ENCODE measurements around the gene C16orf86. TPM values are rescaled to one million over a fixed set of nuclear protein-coding genes. Genes with fewer than 3 reads are reported as not detected.

Gene C16orf86
- total and polyA plus RNA-seq, 8 donors = 3.2 to 83.0 (median 3.5) TPM; not detected in 3

DNA sequence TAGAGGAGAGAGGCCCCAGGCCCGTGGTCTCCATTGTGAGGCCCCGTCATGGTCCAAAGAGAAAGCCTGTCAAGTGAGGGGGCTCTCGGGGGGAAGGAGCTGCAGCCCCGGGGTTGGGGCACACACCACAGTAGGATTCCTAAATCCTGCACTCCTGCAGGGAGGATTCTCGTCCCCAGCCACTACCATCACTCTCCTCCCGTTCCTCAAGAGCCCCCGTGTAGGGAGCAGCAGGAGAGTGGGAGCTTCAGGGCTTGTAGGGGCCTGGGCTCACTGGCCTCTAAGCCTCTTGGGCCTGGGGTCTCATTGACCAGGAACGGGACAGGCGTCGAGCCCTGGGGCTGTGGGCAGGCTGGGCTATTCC lies 821 bp downstream of the C16orf86 start:
- WGBS, 5 donors = 38 to 58% (median 52%) methylated on average over 6 to 10 of the region's 10 CpGs
- Histone ChIP-seq H3K36me3 (peaks cover 9 to 23% (median 13%) of the 10 kb centered on the region in 4 donors), H3K4me3 (peak overlapping the region; percentile 84 to 96 (median 90)), H3K9me3 (no peaks in the 10 kb centered on the region), H3K27me3 (no peaks in the 10 kb centered on the region), H3K4me1 (peaks cover 24 to 46% (median 38%) of the 10 kb centered on the region in 4 donors), H3K27ac (peak overlapping the region; percentile 34 to 93 (median 87))
- TF ChIP-seq POLR2AphosphoS5 (IDR thresholded peaks at IDR 0.05) = no peak
- no peak for TF ChIP-seq POLR2A (IDR thresholded peaks at IDR 0.05)
- TF ChIP-seq, protein P1, sequence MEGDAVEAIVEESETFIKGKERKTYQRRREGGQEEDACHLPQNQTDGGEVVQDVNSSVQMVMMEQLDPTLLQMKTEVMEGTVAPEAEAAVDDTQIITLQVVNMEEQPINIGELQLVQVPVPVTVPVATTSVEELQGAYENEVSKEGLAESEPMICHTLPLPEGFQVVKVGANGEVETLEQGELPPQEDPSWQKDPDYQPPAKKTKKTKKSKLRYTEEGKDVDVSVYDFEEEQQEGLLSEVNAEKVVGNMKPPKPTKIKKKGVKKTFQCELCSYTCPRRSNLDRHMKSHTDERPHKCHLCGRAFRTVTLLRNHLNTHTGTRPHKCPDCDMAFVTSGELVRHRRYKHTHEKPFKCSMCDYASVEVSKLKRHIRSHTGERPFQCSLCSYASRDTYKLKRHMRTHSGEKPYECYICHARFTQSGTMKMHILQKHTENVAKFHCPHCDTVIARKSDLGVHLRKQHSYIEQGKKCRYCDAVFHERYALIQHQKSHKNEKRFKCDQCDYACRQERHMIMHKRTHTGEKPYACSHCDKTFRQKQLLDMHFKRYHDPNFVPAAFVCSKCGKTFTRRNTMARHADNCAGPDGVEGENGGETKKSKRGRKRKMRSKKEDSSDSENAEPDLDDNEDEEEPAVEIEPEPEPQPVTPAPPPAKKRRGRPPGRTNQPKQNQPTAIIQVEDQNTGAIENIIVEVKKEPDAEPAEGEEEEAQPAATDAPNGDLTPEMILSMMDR (IDR thresholded peaks at IDR 0.05) = no peak
- no peak for TF ChIP-seq EP300 (IDR thresholded peaks at IDR 0.05)
- intact Hi-C loops (cut with DNase I; ENCODE audit: low total_unique reads) = no loop called here
- DNase-seq = no peak

- intact Hi-C loops (cut with DNase I; ENCODE audit: low total_unique reads) = no loop called here
- TF ChIP-seq, protein P1 (IDR thresholded peaks at IDR 0.05) = peak in 5 of 7 experiments; percentile 81 to 98 (median 87)
- peak in 2 of 3 donors; percentile 34 to 88 for TF ChIP-seq POLR2AphosphoS5 (IDR thresholded peaks at IDR 0.05)
- no peak for TF ChIP-seq POLR2A (IDR thresholded peaks at IDR 0.05)
- no peak for TF ChIP-seq EP300 (IDR thresholded peaks at IDR 0.05)
- peak overlapping the region; percentile 84 to 96 (median 90) for H3K4me3 ChIP-seq
Observed at GRCh38 chr16:67667817-67668494, 1.3 kb downstream of the C16orf86 start.

DNA sequence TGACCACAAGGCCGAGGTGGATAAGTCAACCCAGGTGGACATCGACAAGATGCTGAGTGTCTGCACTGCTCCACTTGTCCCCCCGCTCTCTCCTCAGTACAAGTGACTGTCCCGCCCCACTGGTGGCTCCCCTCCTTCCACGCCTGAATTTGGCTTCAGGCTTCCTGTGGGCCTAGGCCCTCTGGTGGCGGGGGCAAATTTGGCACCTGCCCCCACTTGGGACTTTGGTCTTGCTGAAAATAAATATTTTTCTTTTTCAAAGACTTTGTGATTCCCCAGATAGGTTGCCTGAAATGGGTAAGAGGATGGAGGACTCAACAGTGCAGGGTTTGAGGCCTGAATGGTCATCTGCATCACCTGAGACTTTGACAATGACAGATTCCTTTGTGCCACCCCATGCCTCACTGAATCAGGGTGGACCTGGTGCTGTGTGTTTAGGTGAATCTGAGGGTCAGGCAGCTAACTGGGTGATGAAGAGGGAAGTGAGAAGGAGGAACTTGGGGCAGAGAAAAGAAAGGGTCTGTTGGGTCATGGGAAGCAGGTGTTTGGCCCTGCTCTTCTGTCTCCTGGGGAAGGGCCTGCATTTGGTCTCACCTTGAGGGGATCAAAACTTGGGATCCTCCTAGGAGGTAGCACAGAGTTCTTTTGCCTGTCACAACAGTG lies 2.0 kb downstream of the C16orf86 start:
- DNase-seq = peak in 1 of 2 donors; percentile 9
- Histone ChIP-seq H3K9me3 (no peaks in the 10 kb centered on the region), H3K4me3 (no peak overlapping the region), H3K27me3 (no peaks in the 10 kb centered on the region), H3K36me3 (peaks cover 0 to 12% (median 3%) of the 10 kb centered on the region in 4 donors), H3K27ac (peak overlapping the region in 3 of 5 donors; percentile 87 to 93 (median 88)), H3K4me1 (peaks cover 33 to 55% (median 50%) of the 10 kb centered on the region in 4 donors)
- 80 to 94% (median 86%) methylated on average over 6 of the region's 6 CpGs for whole genome bisulfite sequencing, 5 donors
- intact Hi-C loops (cut with DNase I; ENCODE audit: low total_unique reads) = no loop called here
- TF ChIP-seq POLR2A (IDR thresholded peaks at IDR 0.05) (no peak), POLR2AphosphoS5 (IDR thresholded peaks at IDR 0.05) (no peak), EP300 (IDR thresholded peaks at IDR 0.05) (no peak)
- TF ChIP-seq, protein P1 (IDR thresholded peaks at IDR 0.05) = no peak

More at GRCh38 chr16:67667817-67668494, 1.3 kb downstream of the C16orf86 start:
- Histone ChIP-seq H3K27me3 (no peaks in the 10 kb centered on the region), H3K27ac (peak overlapping the region; percentile 34 to 93 (median 87)), H3K36me3 (peaks cover 6 to 19% (median 10%) of the 10 kb centered on the region in 4 donors), H3K4me1 (peaks cover 26 to 48% (median 43%) of the 10 kb centered on the region in 4 donors), H3K9me3 (no peaks in the 10 kb centered on the region)
- DNase-seq = peak; percentile 88 to 96
- WGBS, 5 donors = 9 to 20% (median 17%) methylated on average over 4 to 18 of the region's 18 CpGs

DNA sequence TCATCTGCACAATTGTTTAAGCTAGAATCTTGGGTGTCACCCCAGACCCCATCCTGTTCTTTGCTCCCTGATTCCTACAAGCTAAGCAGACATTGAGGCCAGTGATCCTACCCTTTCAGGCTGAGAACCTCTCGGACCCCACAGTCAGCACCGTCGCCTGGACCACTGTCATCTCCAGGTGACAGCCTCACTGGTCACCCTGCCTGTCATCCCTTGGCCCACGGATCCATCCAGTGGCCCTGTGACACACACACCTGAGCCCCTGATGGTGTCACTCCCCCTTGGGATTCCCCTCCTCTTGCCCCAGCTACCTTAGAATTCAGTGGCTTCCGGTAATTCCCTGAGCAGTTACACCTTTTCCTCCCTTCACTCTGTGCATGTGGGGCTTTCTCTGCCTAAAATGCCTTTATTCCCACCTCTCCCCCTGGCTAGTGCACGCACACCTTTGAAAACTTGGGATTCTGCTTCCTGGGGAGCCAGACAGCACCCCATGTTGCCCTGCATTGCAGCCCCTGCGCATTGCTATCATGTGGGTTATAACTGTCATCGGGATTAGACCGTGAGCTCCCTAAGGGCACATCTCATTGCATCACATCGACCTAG lies 3.0 kb downstream of the C16orf86 start:
- no peaks in the 10 kb centered on the region for H3K27me3 ChIP-seq
- no peak overlapping the region for H3K4me3 ChIP-seq
- peaks cover 42 to 62% (median 58%) of the 10 kb centered on the region in 4 donors for H3K4me1 ChIP-seq
- 89 to 92% (median 91%) methylated on average over 10 of the region's 10 CpGs for WGBS, 5 donors
- intact Hi-C loops (cut with DNase I; ENCODE audit: low total_unique reads) = no loop called here
- TF ChIP-seq POLR2A (IDR thresholded peaks at IDR 0.05) (no peak), POLR2AphosphoS5 (IDR thresholded peaks at IDR 0.05) (no peak), EP300 (IDR thresholded peaks at IDR 0.05) (no peak)
- TF ChIP-seq, protein P1 (IDR thresholded peaks at IDR 0.05) = no peak
- no peak overlapping the region for H3K27ac ChIP-seq
- peak in 1 of 2 donors; percentile 3 for DNase-seq
- H3K36me3 ChIP-seq = peaks cover 0 to 5% (median 0%) of the 10 kb centered on the region in 4 donors
- no peaks in the 10 kb centered on the region for H3K9me3 ChIP-seq

All from stomach (tissue), 9 donors.